ENCODE data around the gene FILIP1L.

The FILIP1L gene

GRCh38 chr3:99861216-99861615, 253.1 kb downstream of the FILIP1L start:
- TF ChIP-seq CTCF (IDR thresholded peaks at IDR 0.05): no peak

GRCh38 chr3:99859825-99860224, 254.5 kb downstream of the FILIP1L start:
- TF ChIP-seq CTCF (IDR thresholded peaks at IDR 0.05): no peak

- no peak for TF ChIP-seq CTCF (IDR thresholded peaks at IDR 0.05)
These were observed 255.8 kb downstream of the FILIP1L start for GRCh38 chr3:99858469-99858868.

GRCh38 chr3:99857278-99857677, 257.0 kb downstream of the FILIP1L start:
- no peak for TF ChIP-seq CTCF (IDR thresholded peaks at IDR 0.05)

GRCh38 chr3:99856437-99857220, 257.7 kb downstream of the FILIP1L start:
- no peak for TF ChIP-seq CTCF (IDR thresholded peaks at IDR 0.05)

GRCh38 chr3:99855900-99856299, 258.4 kb downstream of the FILIP1L start:
- TF ChIP-seq CTCF (IDR thresholded peaks at IDR 0.05): no peak

- no peak for TF ChIP-seq CTCF (IDR thresholded peaks at IDR 0.05)
These were observed 259.5 kb downstream of the FILIP1L start for GRCh38 chr3:99854756-99855298.
